GM12878 (cell line): ENCODE measurements around the gene CXXC5. TPM values are rescaled to one million over a fixed set of nuclear protein-coding genes. Genes with fewer than 3 reads are reported as not detected.
A peak's percentile ranks its signal among the peaks of the same experiment; 100 is the strongest.

Experiments used
- BCL11A ChIP-seq: IDR thresholded peaks from 2 replicates; pipeline ENCODE4 v1.6.1; 2011; ENCODE audit warnings: low read depth, low read length
- BCL3 ChIP-seq: IDR thresholded peaks from 2 replicates; pipeline ENCODE4 v1.6.1; 2011; ENCODE audit warnings: borderline replicate concordance, low read depth, mild to moderate bottlenecking, moderate library complexity, low read length; ENCODE audit not compliant: insufficient read depth, poor library complexity, severe bottlenecking
- CBFB ChIP-seq: IDR thresholded peaks from 2 replicates; pipeline ENCODE4 v1.6.1; 2016; ENCODE audit warnings: antibody characterized with exemption, low read depth
- CREM ChIP-seq: IDR thresholded peaks from 2 replicates; pipeline ENCODE4 v1.6.1; 2014; ENCODE audit warnings: antibody characterized with exemption, low read depth
- E2F4 ChIP-seq: IDR thresholded peaks from 2 replicates; pipeline ENCODE4 v1.6.1; 2012; ENCODE audit warnings: low read depth, low read length, improper control_type of control experiment
- E2F8 ChIP-seq: fragments of 450-650 bp; IDR thresholded peaks from 2 replicates; pipeline ENCODE4 v1.6.1; 2018; ENCODE audit warnings: mild to moderate bottlenecking, low read depth, moderate library complexity; ENCODE audit not compliant: partially characterized antibody
- EED ChIP-seq: sonication (generic); IDR thresholded peaks from 2 replicates; pipeline ENCODE4 v1.6.1; 2016; ENCODE audit warnings: antibody characterized with exemption, low read depth
- EP300 ChIP-seq, 2 experiments: fragments of 150-350 bp in 1 of 2; IDR thresholded peaks; 2 replicates each; pipeline ENCODE4 v1.6.1; 2011 to 2012; ENCODE audit warnings: low read depth in 2 of 2, low read length in 2 of 2, borderline replicate concordance in 1 of 2, improper control_type of control experiment in 1 of 2, inconsistent platforms in 1 of 2; ENCODE audit not compliant: control insufficient read depth in 1 of 2
- MEF2B ChIP-seq: fragments of 450-650 bp; IDR thresholded peaks from 2 replicates; pipeline ENCODE4 v1.6.1; 2018; ENCODE audit warnings: mild to moderate bottlenecking, moderate library complexity; ENCODE audit not compliant: partially characterized antibody, poor library complexity, severe bottlenecking
- PML ChIP-seq: IDR thresholded peaks from 2 replicates; pipeline ENCODE4 v1.6.1; 2012; ENCODE audit warnings: low read length, inconsistent platforms
- RB1 ChIP-seq: fragments of 450-650 bp; formaldehyde crosslinking; IDR thresholded peaks from 2 replicates; pipeline ENCODE4 v1.6.1; 2017; ENCODE audit warnings: mild to moderate bottlenecking, borderline replicate concordance
- SIN3A ChIP-seq: IDR thresholded peaks from 2 replicates; pipeline ENCODE4 v1.6.1; 2012; ENCODE audit warnings: low read depth, low read length, improper control_type of control experiment
- SKIL ChIP-seq: fragments of 450-650 bp; IDR thresholded peaks from 2 replicates; pipeline ENCODE4 v1.6.1; 2017; ENCODE audit warnings: mild to moderate bottlenecking, low read depth, inconsistent platforms; ENCODE audit not compliant: poor library complexity, severe bottlenecking
- SMARCA5 ChIP-seq: fragments of 450-650 bp; IDR thresholded peaks from 2 replicates; pipeline ENCODE4 v1.6.1; 2017; ENCODE audit warnings: mild to moderate bottlenecking
- TARDBP ChIP-seq: IDR thresholded peaks from 2 replicates; pipeline ENCODE4 v1.6.1; 2016; ENCODE audit warnings: borderline replicate concordance
- WRNIP1 ChIP-seq: IDR thresholded peaks from 2 replicates; pipeline ENCODE4 v1.6.1; 2011; ENCODE audit warnings: low read depth, low read length, improper control_type of control experiment, borderline replicate concordance
- ZNF592 ChIP-seq: fragments of 450-650 bp; IDR thresholded peaks from 2 replicates; pipeline ENCODE4 v1.6.1; 2017; ENCODE audit warnings: mild to moderate bottlenecking, moderate library complexity
- ZNF622 ChIP-seq: fragments of 450-650 bp; IDR thresholded peaks from 2 replicates; pipeline ENCODE4 v1.6.1; 2017; ENCODE audit warnings: mild to moderate bottlenecking, inconsistent platforms
- polyA plus RNA-seq, 11 experiments: library from polyadenylated mRNA; depleted of rRNA in 4 of 11; unstranded in 6 of 11; stranded (reverse) in 5 of 11; fragments of >200 nt; fragmentation: Nextera tagmentation in 4 of 11; fragmentation: Illumina TruSeq in 1 of 11; extraction: Ambion mirVana in 4 of 11; extraction: Trizol in 1 of 11; gene quantifications; 1 replicate in 1 of 11; 2 replicates in 10 of 11; pipeline versions ENCODE4 v1.2.1 to v1.2.3, GENCODE V29; 2011 to 2016; ENCODE audit warnings: inconsistent platforms in 2 of 11, missing spikeins in 2 of 11, low read depth in 1 of 11
- total RNA-seq, 4 experiments: library from RNA; depleted of rRNA in 3 of 4; stranded (reverse); fragments of >200 nt in 3 of 4; fragmentation: Illumina TruSeq in 1 of 4; extraction: Trizol in 1 of 4; gene quantifications; 2 replicates each; pipeline versions ENCODE4 v1.2.1 to v1.2.3, GENCODE V29; 2013 to 2021

Gene CXXC5
- total and polyA plus RNA-seq, 10 of the 15 experiments (the other 5 are each of a cell fraction or from before 2014, with no cell fraction given), result 1.8 to 90.8 (median 40.7) TPM

GRCh38 chr5:139664086-139664693 is 16.0 kb downstream of the CXXC5 start (continued):
- peak; percentile 77 for TF ChIP-seq SKIL
- TF ChIP-seq ZNF622, result no peak
- no peak for TF ChIP-seq TARDBP
- TF ChIP-seq RB1, result no peak
- TF ChIP-seq EED, result peak; percentile 73
- TF ChIP-seq E2F4, result no peak
- no peak for TF ChIP-seq PML
- 0 out of 2 replicates have a peak, but pooled peaks have one; percentile 29 for TF ChIP-seq CBFB
- no peak for TF ChIP-seq ZNF592
- no peak for TF ChIP-seq BCL3
- peak; percentile 80 for TF ChIP-seq MEF2B
- TF ChIP-seq SIN3A, result no peak
- peak; percentile 62; the same call in 1 of the 2 replicates for TF ChIP-seq BCL11A
- TF ChIP-seq CREM, result peak; percentile 33
- peak; percentile 85; the same call in 1 of the 2 replicates for TF ChIP-seq SMARCA5
- TF ChIP-seq WRNIP1, result no peak
- TF ChIP-seq E2F8, result no peak
- peak in 1 of 2 experiments; percentile 66; a peak in 1 of 4 replicates for TF ChIP-seq EP300 (IDR thresholded peaks at IDR 0.05; ENCODE audit: borderline replicate concordance in 1 of 2, control insufficient read depth in 1 of 2, low read depth in 2 of 2, low read length in 2 of 2)
